ENCODE data around the gene SLC27A6.

The SLC27A6 gene

DNA sequence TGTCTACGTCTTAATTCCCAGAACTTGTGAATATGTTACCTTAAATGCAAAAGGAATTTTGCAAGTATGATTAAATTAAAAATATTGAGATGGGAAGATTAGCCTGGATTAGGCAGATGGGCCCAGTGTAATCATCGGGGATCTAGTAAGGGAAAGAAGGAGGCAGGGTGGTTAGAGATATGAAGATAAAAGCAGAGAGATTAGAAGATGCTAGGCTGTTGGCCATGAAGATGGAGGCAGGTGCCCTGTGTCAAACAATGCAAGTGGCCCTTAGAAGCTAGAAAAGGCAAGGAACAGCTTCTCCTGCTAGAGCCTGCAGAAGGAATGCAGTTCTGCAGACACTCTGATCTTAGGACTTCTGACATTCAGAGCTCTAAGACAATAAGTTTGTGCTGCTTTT, 100.4 kb downstream of the SLC27A6 start:
- DNase-seq = no peak

GRCh38 chr5:129067745-129068144, 102.5 kb downstream of the SLC27A6 start:
- no peak for DNase-seq

DNA sequence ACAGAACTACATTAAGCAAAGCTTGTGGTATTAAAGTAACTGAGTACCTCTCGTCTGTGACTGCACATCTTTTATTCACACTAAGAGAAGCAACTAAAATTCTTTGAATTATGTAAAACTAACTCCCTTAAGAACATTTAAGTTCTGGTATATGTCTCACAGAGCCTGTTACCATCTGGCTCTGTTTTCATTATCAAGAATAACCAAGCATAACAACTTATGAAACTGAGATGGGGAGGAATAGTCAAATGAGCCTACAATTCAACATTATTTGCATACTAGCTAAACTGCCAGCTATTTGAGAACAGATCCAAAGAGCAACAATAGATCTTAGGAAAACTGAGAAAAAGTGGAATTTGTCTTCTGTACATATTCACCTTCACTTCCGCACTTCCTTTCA, 104.0 kb downstream of the SLC27A6 start:
- no peak for DNase-seq

DNA sequence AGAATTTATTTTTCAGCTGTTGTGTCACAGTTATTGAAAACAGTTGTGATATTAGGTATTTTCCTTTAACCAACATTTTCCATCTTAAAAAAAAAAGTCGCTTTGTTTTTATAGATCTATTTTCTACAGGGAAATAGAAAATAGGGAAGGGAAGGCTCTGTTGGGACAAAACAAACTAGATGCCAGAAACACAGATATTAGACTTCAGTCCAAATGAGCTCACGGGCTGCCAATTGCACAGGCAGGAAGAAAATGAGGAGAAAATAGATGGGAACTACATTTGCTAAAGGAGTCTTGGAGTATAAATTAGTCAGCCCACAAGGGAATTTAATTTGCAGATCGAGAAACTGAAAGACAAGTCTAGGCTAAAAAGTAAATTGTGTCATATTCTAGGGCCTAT, 107.8 kb downstream of the SLC27A6 start:
- DNase-seq = no peak

GRCh38 chr5:129074903-129075302, 109.6 kb downstream of the SLC27A6 start:
- no peak for DNase-seq

- no peak for DNase-seq
Observed at GRCh38 chr5:129077433-129078075, 112.3 kb downstream of the SLC27A6 start.

GRCh38 chr5:129078247-129078646, 113.0 kb downstream of the SLC27A6 start:
- no peak for DNase-seq

GRCh38 chr5:129078660-129079059, 113.4 kb downstream of the SLC27A6 start:
- DNase-seq = no peak

GRCh38 chr5:129079496-129079895, 114.2 kb downstream of the SLC27A6 start:
- no peak for DNase-seq

DNA sequence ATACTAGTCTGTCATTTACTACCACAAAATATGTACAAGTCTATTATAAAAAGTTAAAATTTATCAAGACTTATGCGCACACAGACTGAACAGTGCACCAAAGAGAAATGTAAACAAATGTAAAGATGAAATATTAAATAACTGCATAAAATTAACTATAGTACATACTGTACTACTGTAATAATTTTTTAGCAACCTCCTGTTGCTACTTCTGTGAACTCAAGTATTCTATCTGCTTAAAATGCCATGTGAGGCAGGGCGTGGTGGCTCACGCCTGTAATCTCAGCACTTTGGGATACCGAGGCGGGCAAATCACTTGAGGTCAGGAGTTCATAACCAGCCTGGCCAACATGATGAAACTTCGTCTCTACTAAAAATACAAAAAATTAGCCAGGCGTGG, 115.5 kb downstream of the SLC27A6 start:
- no peak for DNase-seq

DNA sequence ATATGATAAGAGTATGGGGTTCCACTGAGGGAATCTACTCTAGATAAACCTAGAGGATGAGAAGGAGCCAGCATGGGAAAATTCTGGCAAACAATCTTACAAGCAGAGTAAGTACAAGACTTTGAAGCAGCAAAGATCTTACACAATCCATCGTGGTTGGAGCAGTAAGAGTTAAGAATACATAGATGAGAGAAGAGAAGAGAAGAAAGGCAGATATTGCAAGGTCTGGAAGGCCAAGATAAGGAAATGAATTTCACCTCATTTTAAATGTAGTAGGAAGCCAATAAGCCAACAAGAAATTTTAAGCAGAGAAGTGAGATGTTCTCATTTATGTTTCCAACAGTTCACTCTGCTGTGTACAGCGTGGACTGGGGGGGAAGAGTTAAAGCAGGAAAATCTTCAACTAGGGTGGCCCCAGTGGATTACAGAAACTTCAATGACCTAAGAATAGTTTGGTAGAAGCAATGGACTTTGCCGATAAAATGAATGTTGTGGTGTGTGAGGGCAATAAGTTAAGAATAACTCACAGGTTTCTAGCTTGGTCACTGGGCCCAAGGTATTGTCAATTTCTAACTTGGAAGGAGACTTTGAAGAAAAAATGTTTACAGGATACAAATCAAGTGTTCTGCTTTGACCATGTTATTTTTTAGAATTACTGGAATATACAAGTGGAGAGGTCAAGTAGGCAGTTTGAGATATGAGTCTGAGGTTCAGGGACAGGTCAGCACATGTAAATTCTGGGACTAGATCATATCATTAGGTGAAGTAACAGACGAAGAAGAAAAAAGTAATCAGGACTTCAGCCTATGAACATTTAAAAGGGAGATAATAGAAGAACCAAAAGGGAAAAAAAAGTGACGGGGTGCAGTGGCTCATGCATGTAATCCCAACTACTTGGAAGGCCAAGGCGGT, 117.2 kb downstream of the SLC27A6 start:
- no peak for DNase-seq
